Measurements from ENCODE around the gene ECI1. TPM values are rescaled to one million over a fixed set of nuclear protein-coding genes. Genes with fewer than 3 reads are reported as not detected.

ECI1 gene
- total RNA-seq, 1 donor from 2014 or later: 39.7 TPM

DNA sequence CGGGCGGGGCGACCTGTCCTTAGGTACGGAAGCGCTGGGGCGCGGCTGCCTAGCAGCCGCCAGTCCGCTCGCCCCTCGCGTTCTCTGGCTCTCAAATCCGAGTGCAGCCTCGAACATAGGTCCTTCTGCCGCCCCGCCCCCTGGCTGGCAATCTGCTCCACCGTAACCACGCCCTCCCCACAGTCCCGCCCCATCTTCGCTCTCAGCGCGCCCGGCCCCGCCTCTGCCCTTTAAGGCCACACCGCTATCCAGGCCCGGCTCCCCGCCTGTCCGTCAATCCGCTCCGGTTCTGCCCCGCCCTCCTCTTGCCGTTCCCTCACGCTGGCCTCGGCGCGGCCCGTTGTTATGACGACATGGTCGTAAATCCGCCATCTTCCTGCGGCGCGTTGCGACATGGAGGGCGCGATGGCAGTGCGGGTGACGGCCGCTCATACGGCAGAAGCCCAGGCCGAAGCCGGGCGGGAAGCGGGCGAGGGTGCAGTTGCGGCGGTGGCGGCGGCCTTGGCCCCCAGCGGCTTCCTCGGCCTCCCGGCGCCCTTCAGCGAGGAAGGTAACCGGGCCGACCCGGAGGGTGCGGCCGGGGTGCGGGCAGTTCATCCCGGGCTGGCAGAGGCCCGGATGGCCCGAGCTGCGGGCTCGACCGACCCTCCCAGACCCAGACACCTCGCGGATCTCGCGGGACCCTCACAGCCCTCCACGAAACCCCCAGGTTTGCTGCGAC, 28.0 kb downstream of the ECI1 start, which contains the start of gene E4F1:
Gene E4F1 (plus strand): TSS at position 371 of the 721 bp plus-strand sequence. CDS start 23 bp downstream, at position 394.
- H3K9me3 ChIP-seq (ENCODE audit: low read depth): no peaks in the 10 kb centered on the region
- H3F3A ChIP-seq (ENCODE audit: low read depth): peaks cover 6% of the 10 kb centered on the region
- Mint-ChIP-seq H3K9me3 (no peaks in the 10 kb centered on the region), H3K27ac (peak within 1 kb of the TSS; percentile 53), H3K27me3 (ENCODE audit: insufficient read depth, low read depth) (peaks cover 5% of the 10 kb centered on the region), H3K4me1 (peaks cover 12% of the 10 kb centered on the region), H3K4me3 (peak within 1 kb of the TSS; percentile 87), H3K36me3 (no peaks in the 10 kb centered on the region)
- TF ChIP-seq EZH2phosphoT487 (IDR thresholded peaks at IDR 0.05) (no peak), CTCF (IDR thresholded peaks at IDR 0.05) (no peak), EZH2 (IDR thresholded peaks at IDR 0.05) (no peak)
- peak within 1 kb of the TSS; percentile 52 for H2AFZ ChIP-seq (replicated peaks)
- peak within 1 kb of the TSS; percentile 89 for H3K4me3 ChIP-seq
- H3K36me3 ChIP-seq: no peaks in the 10 kb centered on the region
- peaks cover 7% of the 10 kb centered on the region for H3K4me1 ChIP-seq
- H3K4me2 ChIP-seq: peak within 1 kb of the TSS; percentile 92
- peak; percentile 100 for DNase-seq (ENCODE audit: low spot score)
- H3K27ac ChIP-seq: peak within 1 kb of the TSS; percentile 58
- no peaks in the 10 kb centered on the region for H3K27me3 ChIP-seq
- H4K20me1 ChIP-seq (ENCODE audit: low read depth): peaks cover 30% of the 10 kb centered on the region
- peaks cover 41% of the 10 kb centered on the region for H3K79me2 ChIP-seq (ENCODE audit: low read depth)
- H3K9ac ChIP-seq: peak within 1 kb of the TSS; percentile 94

DNA sequence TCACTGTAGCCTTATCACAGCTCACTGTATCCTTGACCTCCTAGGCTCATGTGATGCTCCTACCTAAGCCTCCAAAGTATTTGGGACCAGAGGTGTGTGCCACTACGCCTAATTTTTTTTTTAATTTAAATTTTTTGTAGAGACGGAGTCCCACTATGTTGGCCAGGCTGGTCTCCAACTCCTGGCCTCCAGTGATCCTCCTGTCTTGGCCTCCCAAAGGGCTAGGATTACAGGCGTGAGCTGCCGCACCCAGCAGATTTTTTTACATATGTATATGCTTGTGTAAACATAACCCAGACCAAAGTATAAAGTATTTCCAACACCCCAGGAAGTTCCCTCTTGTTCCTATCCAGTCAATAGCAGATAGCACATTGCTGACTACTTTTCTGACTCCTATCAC, 35.1 kb downstream of the ECI1 start:
- peaks cover 41% of the 10 kb centered on the region for H3F3A ChIP-seq (ENCODE audit: low read depth)
- no peak for DNase-seq (ENCODE audit: low spot score)
- H3K9ac ChIP-seq: no peak overlapping the region
- peak overlapping the region; percentile 73 for H3K4me2 ChIP-seq
- no peaks in the 10 kb centered on the region for H3K9me3 Mint-ChIP-seq
- no peak overlapping the region for H2AFZ ChIP-seq (replicated peaks)
- H3K79me2 ChIP-seq (ENCODE audit: low read depth): peaks cover 32% of the 10 kb centered on the region
- H3K4me1 ChIP-seq: peaks cover 11% of the 10 kb centered on the region
- peaks cover 4% of the 10 kb centered on the region for H3K36me3 Mint-ChIP-seq
- H3K27me3 Mint-ChIP-seq (ENCODE audit: insufficient read depth, low read depth): peaks cover 8% of the 10 kb centered on the region
- H3K9me3 ChIP-seq (ENCODE audit: low read depth): no peaks in the 10 kb centered on the region
- H3K36me3 ChIP-seq: no peaks in the 10 kb centered on the region
- no peak overlapping the region for H3K27ac Mint-ChIP-seq
- H3K27me3 ChIP-seq: no peaks in the 10 kb centered on the region
- peaks cover 25% of the 10 kb centered on the region for H4K20me1 ChIP-seq (ENCODE audit: low read depth)
- H3K4me3 ChIP-seq: no peak overlapping the region
- TF ChIP-seq CTCF (IDR thresholded peaks at IDR 0.05) (no peak), EZH2 (IDR thresholded peaks at IDR 0.05) (no peak), EZH2phosphoT487 (IDR thresholded peaks at IDR 0.05) (no peak)
- peaks cover 21% of the 10 kb centered on the region for H3K4me1 Mint-ChIP-seq
- H3K27ac ChIP-seq: no peak overlapping the region
- peak overlapping the region; percentile 91 for H3K4me3 Mint-ChIP-seq

GRCh38 chr16:2214719-2214968, 36.7 kb downstream of the ECI1 start, which contains the start of gene PGP:
PGP (minus strand) TSS chr16:2214840; CDS start chr16:2214777, 63 bp downstream.
- DNase-seq (ENCODE audit: low spot score): no peak
- H3K9me3 Mint-ChIP-seq: no peaks in the 10 kb centered on the region
- Histone ChIP-seq H3K4me3 (peak within 1 kb of the TSS; percentile 99), H4K20me1 (ENCODE audit: low read depth) (peaks cover 37% of the 10 kb centered on the region), H3K36me3 (no peaks in the 10 kb centered on the region), H3K9ac (peak within 1 kb of the TSS; percentile 92), H3F3A (ENCODE audit: low read depth) (peaks cover 47% of the 10 kb centered on the region), H3K79me2 (ENCODE audit: low read depth) (peaks cover 32% of the 10 kb centered on the region), H3K9me3 (ENCODE audit: low read depth) (no peaks in the 10 kb centered on the region), H3K27ac (peak within 1 kb of the TSS; percentile 95), H2AFZ (replicated peaks) (no peak within 1 kb of the TSS), H3K4me1 (peaks cover 11% of the 10 kb centered on the region), H3K4me2 (peak within 1 kb of the TSS; percentile 93), H3K27me3 (no peaks in the 10 kb centered on the region)
- H3K27me3 Mint-ChIP-seq (ENCODE audit: insufficient read depth, low read depth): peaks cover 6% of the 10 kb centered on the region
- H3K4me1 Mint-ChIP-seq: peaks cover 19% of the 10 kb centered on the region
- TF ChIP-seq EZH2 (IDR thresholded peaks at IDR 0.05): no peak
- TF ChIP-seq EZH2phosphoT487 (IDR thresholded peaks at IDR 0.05): no peak
- TF ChIP-seq CTCF (IDR thresholded peaks at IDR 0.05): no peak
- peak within 1 kb of the TSS; percentile 91 for H3K4me3 Mint-ChIP-seq
- H3K27ac Mint-ChIP-seq: peak within 1 kb of the TSS; percentile 94
- H3K36me3 Mint-ChIP-seq: peaks cover 4% of the 10 kb centered on the region

Data from neural progenitor cell (in vitro differentiated cells).